SK-N-SH treated with all-trans-retinoic acid at 6 μM for 48 hours (cell line): ENCODE data around the gene ZBED1.
"Not testable (repeated sequence)": the region's sequence is repeated elsewhere in the genome, so short reads cannot be mapped to it uniquely, and the experiment has no call there.

Experiments used
- ATAC-seq: fragments of 200-7000 bp; cut with Tn5 transposase; 3 replicates; pipeline ENCODE4 v1.9.1; 2020; ENCODE audit warnings: mild to moderate bottlenecking, moderate library complexity
- ARNTL ChIP-seq: fragments of 450-650 bp; formaldehyde crosslinking; IDR thresholded peaks from 2 replicates; pipeline ENCODE4 v1.5.0; 2020; ENCODE audit warnings: low read depth, mild to moderate bottlenecking, moderate library complexity, borderline replicate concordance
- BACH2 ChIP-seq: fragments of 250-450 bp; sonication (Bioruptor Pico); IDR thresholded peaks from 2 replicates; pipeline ENCODE4 v1.9.0; 2021; ENCODE audit warnings: mild to moderate bottlenecking, borderline replicate concordance
- CSDC2 ChIP-seq: fragments of 250-450 bp; sonication (Bioruptor Pico); IDR thresholded peaks from 2 replicates; pipeline ENCODE4 v1.5.0; 2020; ENCODE audit warnings: mild to moderate bottlenecking, moderate library complexity
- ESRRG ChIP-seq: fragments of 250-450 bp; sonication (Bioruptor Pico); IDR thresholded peaks from 2 replicates; pipeline ENCODE4 v1.6.1; 2021; ENCODE audit warnings: mild to moderate bottlenecking
- GLIS3 ChIP-seq: fragments of 250-450 bp; sonication (Bioruptor Pico); IDR thresholded peaks from 2 replicates; pipeline ENCODE4 v1.5.0; 2020; ENCODE audit warnings: mild to moderate bottlenecking, moderate library complexity
- ISL1 ChIP-seq: fragments of 250-450 bp; sonication (Bioruptor Pico); IDR thresholded peaks from 2 replicates; pipeline ENCODE4 v2.1.2; 2022; ENCODE audit warnings: mild to moderate bottlenecking, moderate library complexity
- OSR1 ChIP-seq: fragments of 250-450 bp; sonication (Bioruptor Pico); IDR thresholded peaks from 2 replicates; pipeline ENCODE4 v1.8.0; 2022; ENCODE audit warnings: moderate library complexity, mild to moderate bottlenecking, inconsistent platforms
- POU6F1 ChIP-seq: fragments of 250-450 bp; sonication (Bioruptor Pico); IDR thresholded peaks from 2 replicates; pipeline ENCODE4 v1.8.0; 2021; ENCODE audit warnings: low read depth, mild to moderate bottlenecking, moderate library complexity, borderline replicate concordance
- PPARA ChIP-seq: fragments of 250-450 bp; sonication (Bioruptor Pico); IDR thresholded peaks from 2 replicates; pipeline ENCODE4 v1.5.0; 2020; ENCODE audit warnings: mild to moderate bottlenecking, borderline replicate concordance
- RARB ChIP-seq: fragments of 250-450 bp; sonication (Bioruptor Pico); IDR thresholded peaks from 2 replicates; pipeline ENCODE4 v1.8.0; 2021; ENCODE audit warnings: mild to moderate bottlenecking, moderate library complexity
- SNAI2 ChIP-seq: fragments of 250-450 bp; sonication (Bioruptor Pico); IDR thresholded peaks from 2 replicates; pipeline ENCODE4 v1.5.0; 2020; ENCODE audit warnings: mild to moderate bottlenecking, moderate library complexity
- TCF4 ChIP-seq: fragments of 250-450 bp; sonication (Bioruptor Pico); IDR thresholded peaks from 2 replicates; pipeline ENCODE4 v1.8.0; 2021; ENCODE audit warnings: mild to moderate bottlenecking, moderate library complexity, borderline replicate concordance
- TOX ChIP-seq: fragments of 250-450 bp; sonication (Bioruptor Pico); IDR thresholded peaks from 2 replicates; pipeline ENCODE4 v1.8.0; 2021; ENCODE audit warnings: mild to moderate bottlenecking, moderate library complexity, borderline replicate concordance
- TSHZ2 ChIP-seq: fragments of 250-450 bp; sonication (Bioruptor Pico); IDR thresholded peaks from 2 replicates; pipeline ENCODE4 v1.5.0; 2020; ENCODE audit warnings: mild to moderate bottlenecking, moderate library complexity
- ZC3H10 ChIP-seq: fragments of 250-450 bp; sonication (Bioruptor Pico); IDR thresholded peaks from 2 replicates; pipeline ENCODE4 v1.5.1; 2021; ENCODE audit warnings: mild to moderate bottlenecking, moderate library complexity
- ZFP3 ChIP-seq: fragments of 250-450 bp; sonication (Bioruptor Pico); IDR thresholded peaks from 2 replicates; pipeline ENCODE4 v1.5.0; 2020; ENCODE audit warnings: mild to moderate bottlenecking, moderate library complexity
- ZFP30 ChIP-seq: fragments of 450-650 bp; formaldehyde crosslinking; IDR thresholded peaks from 2 replicates; pipeline ENCODE4 v1.5.0; 2022; ENCODE audit warnings: mild to moderate bottlenecking, moderate library complexity
- ZNF565 ChIP-seq: fragments of 450-650 bp; formaldehyde crosslinking; conservative IDR thresholded peaks from 2 replicates; pipeline ENCODE4 v1.5.0; 2020; ENCODE audit warnings: low read depth, mild to moderate bottlenecking, moderate library complexity
- ZNF70 ChIP-seq: fragments of 450-650 bp; formaldehyde crosslinking; IDR thresholded peaks from 2 replicates; pipeline ENCODE4 v1.5.0; 2020; ENCODE audit warnings: mild to moderate bottlenecking, moderate library complexity
- ZNF8 ChIP-seq: fragments of 450-650 bp; formaldehyde crosslinking; IDR thresholded peaks from 2 replicates; pipeline ENCODE4 v1.5.0; 2020; ENCODE audit warnings: mild to moderate bottlenecking, moderate library complexity
- TF ChIP-seq, protein P1 (sequence below): fragments of 250-450 bp; sonication (Bioruptor Pico); IDR thresholded peaks from 2 replicates; pipeline ENCODE4 v1.8.0; 2020; ENCODE audit warnings: mild to moderate bottlenecking, moderate library complexity, borderline replicate concordance
- TF ChIP-seq, protein P2 (sequence below): fragments of 250-450 bp; sonication (Bioruptor Pico); IDR thresholded peaks from 2 replicates; pipeline ENCODE4 v1.5.1; 2021; ENCODE audit warnings: mild to moderate bottlenecking, moderate library complexity
- TF ChIP-seq, protein P3 (sequence below): fragments of 250-450 bp; sonication (Bioruptor Pico); IDR thresholded peaks from 2 replicates; pipeline ENCODE4 v1.5.1; 2020; ENCODE audit warnings: low read depth, mild to moderate bottlenecking, moderate library complexity

ZBED1 gene

DNA sequence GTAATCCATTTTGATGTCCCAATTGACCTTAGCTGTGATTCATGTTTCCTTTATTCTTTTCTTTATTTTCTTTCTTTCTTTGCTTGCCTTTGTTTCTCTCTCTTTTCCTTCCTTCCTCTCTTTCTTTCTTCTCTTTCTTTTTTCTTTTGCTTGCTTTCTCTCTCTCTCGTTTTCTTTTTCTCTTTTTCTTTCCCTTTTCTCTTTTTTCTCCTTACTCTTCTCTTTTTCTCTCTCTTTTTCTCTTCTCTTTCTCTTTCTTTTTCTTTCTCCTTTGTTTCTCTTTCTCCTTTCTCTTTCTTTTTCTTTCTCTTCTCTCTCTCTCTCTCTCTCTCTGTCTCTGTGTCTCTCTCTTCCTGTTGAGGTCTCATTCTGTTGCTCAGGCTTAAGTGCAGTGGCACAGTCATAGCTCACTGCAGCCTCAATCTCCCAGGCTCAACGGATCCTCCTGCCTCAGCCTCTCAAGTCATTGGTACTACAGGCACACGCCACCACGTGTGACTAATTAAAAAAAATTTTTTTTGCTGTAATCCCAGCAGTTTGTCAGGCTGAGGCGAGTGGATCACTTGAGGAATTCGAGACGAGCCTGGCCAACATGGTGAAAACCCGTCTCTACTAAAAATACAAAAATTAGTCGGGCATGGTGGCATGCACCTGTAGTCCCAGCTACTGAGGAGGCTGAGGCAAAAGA is 8.0 kb upstream of the ZBED1 start:
- TF ChIP-seq SNAI2 (no peak), TCF4 (no peak), GLIS3 (CRISPR knock-in tag) (no peak), TOX (CRISPR knock-in tag) (no peak)
- TF ChIP-seq, protein P1, sequence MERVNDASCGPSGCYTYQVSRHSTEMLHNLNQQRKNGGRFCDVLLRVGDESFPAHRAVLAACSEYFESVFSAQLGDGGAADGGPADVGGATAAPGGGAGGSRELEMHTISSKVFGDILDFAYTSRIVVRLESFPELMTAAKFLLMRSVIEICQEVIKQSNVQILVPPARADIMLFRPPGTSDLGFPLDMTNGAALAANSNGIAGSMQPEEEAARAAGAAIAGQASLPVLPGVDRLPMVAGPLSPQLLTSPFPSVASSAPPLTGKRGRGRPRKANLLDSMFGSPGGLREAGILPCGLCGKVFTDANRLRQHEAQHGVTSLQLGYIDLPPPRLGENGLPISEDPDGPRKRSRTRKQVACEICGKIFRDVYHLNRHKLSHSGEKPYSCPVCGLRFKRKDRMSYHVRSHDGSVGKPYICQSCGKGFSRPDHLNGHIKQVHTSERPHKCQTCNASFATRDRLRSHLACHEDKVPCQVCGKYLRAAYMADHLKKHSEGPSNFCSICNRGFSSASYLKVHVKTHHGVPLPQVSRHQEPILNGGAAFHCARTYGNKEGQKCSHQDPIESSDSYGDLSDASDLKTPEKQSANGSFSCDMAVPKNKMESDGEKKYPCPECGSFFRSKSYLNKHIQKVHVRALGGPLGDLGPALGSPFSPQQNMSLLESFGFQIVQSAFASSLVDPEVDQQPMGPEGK = no peak
- no peak for ATAC-seq

DNA sequence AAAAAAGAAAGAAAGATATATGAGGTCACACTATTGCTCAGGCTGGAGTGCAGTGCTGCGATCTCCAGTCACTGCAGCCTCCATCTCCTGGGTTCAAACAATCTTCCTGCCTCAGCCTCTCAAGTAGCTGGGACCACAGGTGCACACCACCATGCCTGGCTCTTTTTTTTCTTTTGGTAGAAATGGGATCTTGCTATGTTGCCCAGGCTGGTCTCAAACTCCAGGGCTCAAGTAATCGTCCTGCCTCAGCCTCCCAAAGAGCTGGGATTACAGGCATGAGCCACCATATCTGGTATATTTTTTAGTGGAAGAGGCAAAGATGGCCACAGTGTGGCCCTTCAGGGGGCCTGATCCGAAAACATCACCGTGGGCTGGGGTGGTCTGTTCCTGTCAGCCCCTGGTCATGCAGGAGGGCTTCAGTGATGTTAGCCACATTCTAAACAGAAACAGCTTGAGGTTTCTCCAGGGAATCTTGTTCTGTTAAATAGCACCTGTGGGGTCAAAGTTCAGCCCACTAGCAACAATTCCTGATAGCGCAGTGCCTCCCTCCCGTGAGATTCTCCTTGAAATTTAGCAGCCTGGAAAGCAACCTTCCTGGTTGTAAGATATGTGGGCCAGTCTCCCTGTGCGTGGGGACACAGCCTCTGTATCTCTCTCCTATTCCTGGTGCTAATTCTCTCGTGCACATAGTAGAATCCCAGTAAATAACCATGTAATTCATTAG is 7.3 kb upstream of the ZBED1 start:
- TF ChIP-seq ZNF8 = no peak
- no peak for TF ChIP-seq ZNF70
- TF ChIP-seq SNAI2 = no peak
- TF ChIP-seq TSHZ2 = no peak
- no peak for TF ChIP-seq ESRRG
- no peak for TF ChIP-seq TCF4
- no peak for TF ChIP-seq GLIS3 (CRISPR knock-in tag)
- no peak for TF ChIP-seq ZC3H10 (CRISPR knock-in tag)
- no peak for TF ChIP-seq TOX (CRISPR knock-in tag)
- no peak for TF ChIP-seq ISL1
- no peak for TF ChIP-seq PPARA (CRISPR knock-in tag)
- no peak for TF ChIP-seq BACH2
- no peak for TF ChIP-seq ZNF565
- TF ChIP-seq ZFP30 (CRISPR knock-in tag) = no peak
- TF ChIP-seq, protein P1 = no peak
- TF ChIP-seq CSDC2 (CRISPR knock-in tag) = no peak
- TF ChIP-seq ZFP3 (CRISPR knock-in tag) = no peak
- no peak for TF ChIP-seq OSR1
- ATAC-seq = no peak

GRCh38 chrX:2507196-2507595 is 6.4 kb upstream of the ZBED1 start:
- no peak for TF ChIP-seq ARNTL (CRISPR knock-in tag)
- TF ChIP-seq ZNF70 = no peak
- ATAC-seq = no peak

DNA sequence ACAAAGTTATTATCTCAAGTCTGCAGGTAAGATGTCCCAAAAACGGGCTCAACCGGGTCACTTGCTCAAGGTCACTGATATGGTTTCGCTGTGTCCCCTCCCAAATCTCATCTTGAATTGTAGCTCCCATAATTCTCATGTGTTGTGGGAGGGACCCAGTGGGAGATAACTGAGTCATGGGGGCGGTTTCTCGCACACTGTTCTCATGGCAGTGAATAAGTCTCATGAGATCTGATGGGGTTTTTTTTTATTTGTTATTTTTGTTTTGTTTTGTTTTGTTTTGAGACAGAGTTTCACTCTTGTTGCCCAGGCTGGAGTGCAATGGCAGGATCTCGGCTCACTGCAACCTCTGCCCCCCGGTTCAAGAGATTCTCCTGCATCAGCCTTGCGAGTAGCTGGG is 4.6 kb upstream of the ZBED1 start:
- ATAC-seq = not testable (repeated sequence)

DNA sequence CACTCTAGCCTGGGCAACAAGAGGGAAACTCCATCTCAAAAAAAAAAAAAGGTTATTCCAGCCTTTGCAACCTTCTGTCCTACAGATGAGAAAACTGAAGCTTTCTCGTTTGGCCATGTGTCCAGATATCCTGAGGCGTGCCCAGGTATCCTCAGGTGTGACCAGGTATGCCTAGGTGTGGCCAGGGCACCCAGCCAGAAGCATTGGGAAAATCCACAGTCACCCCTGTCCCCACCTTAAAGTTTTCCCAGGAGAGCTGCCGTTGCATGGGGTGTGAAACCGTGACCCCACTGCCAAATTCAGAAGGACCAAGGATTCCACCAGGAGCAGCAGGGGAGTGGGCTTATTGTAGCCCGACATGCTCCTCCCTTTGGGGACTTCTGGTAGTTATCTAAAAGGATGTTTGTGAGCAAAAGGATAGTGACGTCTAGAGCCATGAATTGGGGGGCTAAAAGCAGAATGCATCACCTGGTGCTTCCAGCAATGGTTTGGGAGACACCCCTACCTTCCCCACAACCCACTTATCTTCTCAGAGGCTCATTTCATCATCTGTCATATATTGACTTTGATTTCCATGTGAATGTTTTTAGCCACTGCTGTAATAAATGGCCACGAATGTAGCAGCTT is 4.0 kb upstream of the ZBED1 start:
- ATAC-seq = no peak
- no peak for TF ChIP-seq TOX (CRISPR knock-in tag)
- TF ChIP-seq ARNTL (CRISPR knock-in tag) = no peak
- no peak for TF ChIP-seq RARB (CRISPR knock-in tag)
- no peak for TF ChIP-seq TCF4
- no peak for TF ChIP-seq OSR1
- no peak for TF ChIP-seq POU6F1 (CRISPR knock-in tag)
- TF ChIP-seq SNAI2 = no peak
- TF ChIP-seq, protein P2, sequence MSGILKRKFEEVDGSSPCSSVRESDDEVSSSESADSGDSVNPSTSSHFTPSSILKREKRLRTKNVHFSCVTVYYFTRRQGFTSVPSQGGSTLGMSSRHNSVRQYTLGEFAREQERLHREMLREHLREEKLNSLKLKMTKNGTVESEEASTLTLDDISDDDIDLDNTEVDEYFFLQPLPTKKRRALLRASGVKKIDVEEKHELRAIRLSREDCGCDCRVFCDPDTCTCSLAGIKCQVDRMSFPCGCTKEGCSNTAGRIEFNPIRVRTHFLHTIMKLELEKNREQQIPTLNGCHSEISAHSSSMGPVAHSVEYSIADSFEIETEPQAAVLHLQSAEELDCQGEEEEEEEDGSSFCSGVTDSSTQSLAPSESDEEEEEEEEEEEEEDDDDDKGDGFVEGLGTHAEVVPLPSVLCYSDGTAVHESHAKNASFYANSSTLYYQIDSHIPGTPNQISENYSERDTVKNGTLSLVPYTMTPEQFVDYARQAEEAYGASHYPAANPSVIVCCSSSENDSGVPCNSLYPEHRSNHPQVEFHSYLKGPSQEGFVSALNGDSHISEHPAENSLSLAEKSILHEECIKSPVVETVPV (CRISPR knock-in tag) = no peak
- TF ChIP-seq ZNF70 = no peak
- TF ChIP-seq ISL1 = no peak
- no peak for TF ChIP-seq GLIS3 (CRISPR knock-in tag)
- TF ChIP-seq ZNF565 = no peak
- TF ChIP-seq, protein P3, sequence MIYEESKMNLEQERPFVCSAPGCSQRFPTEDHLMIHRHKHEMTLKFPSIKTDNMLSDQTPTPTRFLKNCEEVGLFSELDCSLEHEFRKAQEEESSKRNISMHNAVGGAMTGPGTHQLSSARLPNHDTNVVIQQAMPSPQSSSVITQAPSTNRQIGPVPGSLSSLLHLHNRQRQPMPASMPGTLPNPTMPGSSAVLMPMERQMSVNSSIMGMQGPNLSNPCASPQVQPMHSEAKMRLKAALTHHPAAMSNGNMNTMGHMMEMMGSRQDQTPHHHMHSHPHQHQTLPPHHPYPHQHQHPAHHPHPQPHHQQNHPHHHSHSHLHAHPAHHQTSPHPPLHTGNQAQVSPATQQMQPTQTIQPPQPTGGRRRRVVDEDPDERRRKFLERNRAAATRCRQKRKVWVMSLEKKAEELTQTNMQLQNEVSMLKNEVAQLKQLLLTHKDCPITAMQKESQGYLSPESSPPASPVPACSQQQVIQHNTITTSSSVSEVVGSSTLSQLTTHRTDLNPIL (CRISPR knock-in tag) = no peak
- TF ChIP-seq ESRRG = no peak
